GM18519 (cell line): Measurements from ENCODE around the gene OXNAD1.

Source experiments
- ATAC-seq: cut with Tn5 transposase; IDR thresholded peaks from one replicate; pipeline ENCODE4 v1.9.1; 2021; ENCODE audit warnings: mild to moderate bottlenecking, moderate library complexity; ENCODE audit not compliant: unreplicated experiment, low FRiP score

OXNAD1 gene

DNA sequence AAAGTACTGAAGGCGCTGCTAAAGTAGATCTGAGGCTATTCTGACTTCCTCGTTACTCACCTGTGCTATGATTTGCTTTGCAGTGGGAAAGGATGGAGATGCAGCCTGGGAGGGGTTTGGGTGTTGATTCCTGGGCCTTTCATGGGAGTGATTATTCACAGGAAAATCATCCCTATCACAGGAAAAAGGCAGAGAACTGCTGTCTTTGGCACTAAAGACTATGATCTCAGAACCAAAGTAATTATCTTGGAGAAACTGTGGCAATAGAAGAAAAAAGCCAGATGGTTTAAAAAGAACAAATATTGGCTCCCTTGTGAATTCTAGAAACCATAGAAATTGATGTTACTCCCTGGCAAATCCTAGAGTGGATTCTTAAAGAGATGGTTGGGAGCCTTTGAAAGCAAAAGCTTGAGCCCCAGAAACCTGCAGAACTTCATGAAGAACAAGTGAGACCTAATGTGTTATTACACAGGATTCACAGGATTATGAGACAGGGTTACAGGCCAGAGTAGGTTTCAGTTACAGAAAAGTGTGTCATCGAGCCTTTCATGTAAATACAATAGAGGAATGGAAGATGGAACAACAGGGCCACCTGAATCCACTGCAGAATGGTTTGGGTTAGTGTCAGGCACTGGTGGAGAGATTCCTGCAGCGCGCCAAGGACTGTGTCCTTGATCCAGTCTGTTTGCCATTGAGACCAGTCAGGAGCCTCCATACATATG is 85.7 kb downstream of the OXNAD1 start:
- no peak for ATAC-seq

DNA sequence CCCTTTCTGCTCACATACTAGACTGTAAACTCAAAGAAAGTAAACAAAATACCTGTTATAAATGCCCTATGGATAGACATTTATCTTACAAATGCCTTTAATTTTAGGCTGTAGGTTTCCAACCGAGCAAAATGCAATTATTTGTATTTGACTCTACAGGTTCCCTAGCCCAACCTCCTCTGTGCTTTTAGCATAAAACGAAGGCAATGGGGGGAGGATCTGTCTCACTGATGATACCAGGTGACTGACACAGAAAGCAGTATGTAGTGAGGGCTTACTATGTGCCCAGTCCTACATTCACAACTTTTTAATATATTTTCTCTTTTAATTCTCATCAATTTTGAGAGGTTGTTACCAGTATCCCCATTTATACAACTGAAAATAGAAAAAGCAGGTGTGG is 87.4 kb downstream of the OXNAD1 start:
- ATAC-seq: no peak

DNA sequence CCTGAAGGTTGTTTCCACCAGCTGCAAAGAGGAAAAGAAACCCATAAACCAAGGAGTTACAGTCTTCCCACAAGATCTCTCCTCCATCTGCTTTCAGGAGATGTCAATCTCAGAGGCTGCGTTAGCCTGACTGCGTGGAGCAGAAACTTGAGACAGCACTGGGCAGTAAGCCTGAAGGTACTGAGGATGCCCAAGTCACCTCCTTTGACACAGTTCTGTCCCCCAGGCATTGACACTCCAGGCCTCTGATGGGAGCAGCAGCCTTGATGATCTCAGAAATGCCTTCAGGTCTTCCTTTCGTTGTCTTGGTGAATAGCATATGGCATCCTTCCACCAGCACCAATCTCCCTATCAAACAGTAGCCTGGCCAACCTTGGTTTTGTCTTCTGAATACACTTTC is 89.3 kb downstream of the OXNAD1 start:
- ATAC-seq: no peak
